Measurements from ENCODE around the gene HGS.

- TF ChIP-seq, protein P1, sequence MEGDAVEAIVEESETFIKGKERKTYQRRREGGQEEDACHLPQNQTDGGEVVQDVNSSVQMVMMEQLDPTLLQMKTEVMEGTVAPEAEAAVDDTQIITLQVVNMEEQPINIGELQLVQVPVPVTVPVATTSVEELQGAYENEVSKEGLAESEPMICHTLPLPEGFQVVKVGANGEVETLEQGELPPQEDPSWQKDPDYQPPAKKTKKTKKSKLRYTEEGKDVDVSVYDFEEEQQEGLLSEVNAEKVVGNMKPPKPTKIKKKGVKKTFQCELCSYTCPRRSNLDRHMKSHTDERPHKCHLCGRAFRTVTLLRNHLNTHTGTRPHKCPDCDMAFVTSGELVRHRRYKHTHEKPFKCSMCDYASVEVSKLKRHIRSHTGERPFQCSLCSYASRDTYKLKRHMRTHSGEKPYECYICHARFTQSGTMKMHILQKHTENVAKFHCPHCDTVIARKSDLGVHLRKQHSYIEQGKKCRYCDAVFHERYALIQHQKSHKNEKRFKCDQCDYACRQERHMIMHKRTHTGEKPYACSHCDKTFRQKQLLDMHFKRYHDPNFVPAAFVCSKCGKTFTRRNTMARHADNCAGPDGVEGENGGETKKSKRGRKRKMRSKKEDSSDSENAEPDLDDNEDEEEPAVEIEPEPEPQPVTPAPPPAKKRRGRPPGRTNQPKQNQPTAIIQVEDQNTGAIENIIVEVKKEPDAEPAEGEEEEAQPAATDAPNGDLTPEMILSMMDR (IDR thresholded peaks at IDR 0.05; ENCODE audit: poor library complexity) = no peak
- no peak for TF ChIP-seq EZH2 (IDR thresholded peaks at IDR 0.05; ENCODE audit: borderline replicate concordance)
- TF ChIP-seq EZH2phosphoT487 (IDR thresholded peaks at IDR 0.05; ENCODE audit: low read depth, severe bottlenecking, unreplicated experiment) = no peak
Observed at GRCh38 chr17:81690549-81690948, 6.7 kb downstream of the HGS start.
